ENCODE data around the gene SEMA4A. TPM values are rescaled to one million over a fixed set of nuclear protein-coding genes. Genes with fewer than 3 reads are reported as not detected.

Gene SEMA4A
- total RNA-seq, 4 donors from 2014 or later = 1.8 to 4.6 (median 3.5) TPM

GRCh38 chr1:156112276-156113137 lies 40.9 kb upstream of the SEMA4A start:
- Histone ChIP-seq H3K4me3 (no peak overlapping the region), H3K36me3 (no peaks in the 10 kb centered on the region), H3K27me3 (no peaks in the 10 kb centered on the region), H3K9me3 (no peaks in the 10 kb centered on the region), H3K4me1 (peaks cover 0 to 66% (median 27%) of the 10 kb centered on the region in 4 donors), H3K27ac (peak overlapping the region; percentile 92 to 98 (median 96))
- peak in 1 of 2 donors; percentile 4 for DNase-seq (ENCODE audit: low spot score in 2 of 2)
- TF ChIP-seq CTCF (IDR thresholded peaks at IDR 0.05) (no peak), EP300 (IDR thresholded peaks at IDR 0.05) (peak; percentile 26 to 93), POLR2A (IDR thresholded peaks at IDR 0.05) (no peak)
- WGBS, 2 donors = 48 to 51% methylated on average over 10 of the region's 10 CpGs

- Histone ChIP-seq H3K9me3 (no peaks in the 10 kb centered on the region), H3K4me3 (peak overlapping the region in 2 of 4 donors; percentile 85 to 89), H3K27ac (peak overlapping the region; percentile 92 to 98 (median 96)), H3K4me1 (peaks cover 0 to 68% (median 28%) of the 10 kb centered on the region in 4 donors), H3K27me3 (no peaks in the 10 kb centered on the region), H3K36me3 (no peaks in the 10 kb centered on the region)
- peak in 1 of 2 donors; percentile 4 for DNase-seq (ENCODE audit: low spot score in 2 of 2)
- 31 to 35% methylated on average over 4 of the region's 4 CpGs for WGBS, 2 donors
- TF ChIP-seq EP300 (IDR thresholded peaks at IDR 0.05) = no peak
- TF ChIP-seq POLR2A (IDR thresholded peaks at IDR 0.05) = no peak
- no peak for TF ChIP-seq CTCF (IDR thresholded peaks at IDR 0.05)
Measured at GRCh38 chr1:156113282-156113950, 40.0 kb upstream of the SEMA4A start.

GRCh38 chr1:156114101-156114918 lies 39.1 kb upstream of the SEMA4A start, which contains the start of gene LMNA:
LMNA (plus strand) TSS chr1:156114711; CDS start chr1:156114919, 208 bp downstream.
- peak; percentile 86 to 92 for DNase-seq (ENCODE audit: low spot score in 2 of 2)
- Histone ChIP-seq H3K9me3 (no peaks in the 10 kb centered on the region), H3K27me3 (no peaks in the 10 kb centered on the region), H3K4me1 (peaks cover 0 to 68% (median 35%) of the 10 kb centered on the region in 4 donors), H3K27ac (peak within 1 kb of the TSS; percentile 92 to 98 (median 96)), H3K36me3 (no peaks in the 10 kb centered on the region), H3K4me3 (peak within 1 kb of the TSS; percentile 85 to 94 (median 90))
- 1% methylated on average over 8 to 23 of the region's 37 CpGs for WGBS, 2 donors
- TF ChIP-seq CTCF (IDR thresholded peaks at IDR 0.05) (peak in 2 of 5 experiments; percentile 18 to 28), EP300 (IDR thresholded peaks at IDR 0.05) (peak; percentile 45 to 98), POLR2A (IDR thresholded peaks at IDR 0.05) (peak; percentile 96 to 97)

GRCh38 chr1:156114919-156115513 lies 38.4 kb upstream of the SEMA4A start:
- peaks cover 0 to 73% (median 42%) of the 10 kb centered on the region in 4 donors for H3K4me1 ChIP-seq
- no peak for DNase-seq (ENCODE audit: low spot score in 2 of 2)
- 0 to 1% methylated on average over 13 to 16 of the region's 49 CpGs for whole genome bisulfite sequencing, 2 donors

More at GRCh38 chr1:156114919-156115513, 38.4 kb upstream of the SEMA4A start:
- H3K27ac ChIP-seq = peak overlapping the region; percentile 92 to 98 (median 96)
- no peaks in the 10 kb centered on the region for H3K9me3 ChIP-seq
- TF ChIP-seq EP300 (IDR thresholded peaks at IDR 0.05) (no peak), POLR2A (IDR thresholded peaks at IDR 0.05) (no peak), CTCF (IDR thresholded peaks at IDR 0.05) (no peak)
- H3K36me3 ChIP-seq = no peaks in the 10 kb centered on the region
- no peaks in the 10 kb centered on the region for H3K27me3 ChIP-seq
- peak overlapping the region; percentile 85 to 94 (median 90) for H3K4me3 ChIP-seq
